ENCODE measurements around the gene USP6NL.

DNA sequence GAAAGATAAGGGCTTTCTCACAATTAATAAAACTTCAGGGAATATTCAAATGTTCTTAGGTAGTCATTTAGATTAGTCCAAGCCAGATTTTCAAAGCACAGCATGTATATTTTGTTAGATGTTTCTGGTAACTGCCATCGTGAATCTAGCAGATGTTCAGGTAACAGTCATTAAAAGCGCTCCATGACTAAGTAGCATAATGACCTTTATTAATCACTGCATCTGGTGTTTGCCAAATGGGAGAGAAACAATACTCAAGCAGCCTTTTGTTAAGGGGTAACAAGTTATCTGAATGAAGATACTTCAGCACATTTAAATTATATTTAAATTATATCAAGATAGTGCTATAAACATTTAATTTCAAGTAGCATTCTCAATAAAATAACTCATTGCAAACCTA is 47.5 kb downstream of the USP6NL start:
- TF ChIP-seq POLR2A (IDR thresholded peaks at IDR 0.05) (no peak), CTCF (IDR thresholded peaks at IDR 0.05) (no peak)

Measured in uterus (tissue), 2 donors.